Neural crest cell (in vitro differentiated cells): ENCODE data around the gene METAP1D. TPM values are rescaled to one million over a fixed set of nuclear protein-coding genes. Genes with fewer than 3 reads are reported as not detected.
A peak's percentile ranks its signal among the peaks of the same experiment; 100 is the strongest.

Source experiments
- DNase-seq: peaks from one replicate; pipeline ENCODE4 v3.0.0; 2021; ENCODE audit warnings: low read depth, mixed read lengths, low spot score
- H3K27ac Mint-ChIP-seq: one replicate; pipeline ENCODE4 v1.8.0; 2021; ENCODE audit warnings: mild to moderate bottlenecking, mixed read lengths; ENCODE audit not compliant: unreplicated experiment
- H3K27me3 Mint-ChIP-seq: 2 replicates; pipeline ENCODE4 v1.8.0; 2021; ENCODE audit warnings: low read depth, mild to moderate bottlenecking, mixed read lengths
- H3K36me3 Mint-ChIP-seq: 2 replicates; pipeline ENCODE4 v1.8.0; 2021; ENCODE audit warnings: low read depth, mild to moderate bottlenecking, mixed read lengths
- H3K4me1 Mint-ChIP-seq: 2 replicates; pipeline ENCODE4 v1.8.0; 2021; ENCODE audit warnings: mixed read lengths
- H3K4me3 Mint-ChIP-seq: one replicate; pipeline ENCODE4 v1.8.0; 2021; ENCODE audit warnings: mild to moderate bottlenecking, mixed read lengths
- H3K9me3 Mint-ChIP-seq: 2 replicates; pipeline ENCODE4 v1.8.0; 2021; ENCODE audit warnings: mixed read lengths
- CTCF ChIP-seq: fragments of 200-600 bp; sonication (generic); conservative IDR thresholded peaks from 2 replicates; pipeline ENCODE4 v1.5.0; 2021; ENCODE audit warnings: antibody characterized with exemption, mild to moderate bottlenecking
- total RNA-seq: library from RNA; stranded (reverse); gene quantifications from 2 replicates; pipeline ENCODE4 v1.2.1, GENCODE V29; 2021

Gene METAP1D
- total RNA-seq, 1 donor from 2014 or later = 11.0 TPM

- Mint-ChIP-seq H3K27me3 (peaks cover 99% of the 10 kb centered on the region), H3K36me3 (peaks cover 27% of the 10 kb centered on the region), H3K4me1 (peaks cover 57% of the 10 kb centered on the region), H3K9me3 (no peaks in the 10 kb centered on the region), H3K27ac (no peak overlapping the region), H3K4me3 (peak overlapping the region; percentile 81)
- DNase-seq = peak; percentile 1
- no peak for TF ChIP-seq CTCF
These were observed 89.9 kb downstream of the METAP1D start for GRCh38 chr2:172089633-172090032.

- Mint-ChIP-seq H3K27me3 (peaks cover 98% of the 10 kb centered on the region), H3K27ac (no peak overlapping the region), H3K36me3 (peaks cover 27% of the 10 kb centered on the region), H3K9me3 (no peaks in the 10 kb centered on the region), H3K4me3 (peak overlapping the region; percentile 81), H3K4me1 (peaks cover 57% of the 10 kb centered on the region)
- no peak for TF ChIP-seq CTCF
- DNase-seq = peak; percentile 40
These were observed 90.5 kb downstream of the METAP1D start for GRCh38 chr2:172090044-172090961.

GRCh38 chr2:172091000-172091641 lies 91.4 kb downstream of the METAP1D start:
- Mint-ChIP-seq H3K4me3 (peak overlapping the region; percentile 82), H3K36me3 (peaks cover 25% of the 10 kb centered on the region), H3K4me1 (peaks cover 60% of the 10 kb centered on the region), H3K27me3 (peaks cover 98% of the 10 kb centered on the region), H3K9me3 (no peaks in the 10 kb centered on the region), H3K27ac (no peak overlapping the region)
- DNase-seq = peak; percentile 26
- TF ChIP-seq CTCF = no peak

GRCh38 chr2:172091761-172092566 lies 92.2 kb downstream of the METAP1D start:
- Mint-ChIP-seq H3K4me1 (peaks cover 59% of the 10 kb centered on the region), H3K36me3 (peaks cover 18% of the 10 kb centered on the region), H3K27ac (no peak overlapping the region), H3K9me3 (no peaks in the 10 kb centered on the region), H3K4me3 (peak overlapping the region; percentile 82), H3K27me3 (peaks cover 97% of the 10 kb centered on the region)
- DNase-seq = no peak
- TF ChIP-seq CTCF = no peak

GRCh38 chr2:172092716-172093415 lies 93.1 kb downstream of the METAP1D start:
- Mint-ChIP-seq H3K4me1 (peaks cover 55% of the 10 kb centered on the region), H3K4me3 (peak overlapping the region; percentile 82), H3K27me3 (peaks cover 97% of the 10 kb centered on the region), H3K27ac (no peak overlapping the region), H3K9me3 (no peaks in the 10 kb centered on the region), H3K36me3 (peaks cover 9% of the 10 kb centered on the region)
- peak; percentile 14 for DNase-seq
- TF ChIP-seq CTCF = no peak
